Ascending aorta (tissue), 2 donors: ENCODE results near the gene RPS5. TPM values are rescaled to one million over a fixed set of nuclear protein-coding genes. Genes with fewer than 3 reads are reported as not detected.
A peak's percentile ranks its signal among the peaks of the same experiment; 100 is the strongest.
"Not testable (repeated sequence)": the region's sequence is repeated elsewhere in the genome, so short reads cannot be mapped to it uniquely, and the experiment has no call there.

Experiments
- DNase-seq, 2 donors: peaks; one replicate each; pipeline ENCODE4 v3.0.0-alpha.2; 2019; ENCODE audit warnings: low spot score in 2 of 2
- H3K27ac ChIP-seq, 2 donors: fragments of 200-600 bp; sonication (generic); one replicate each; pipeline ENCODE4 v1.5.1; 2016 to 2017; ENCODE audit warnings: mild to moderate bottlenecking in 1 of 2
- H3K27me3 ChIP-seq: fragments of 200-600 bp; sonication (generic); one replicate; pipeline ENCODE4 v1.5.1; 2017
- H3K36me3 ChIP-seq, 2 donors: fragments of 200-600 bp; sonication (generic); one replicate each; pipeline ENCODE4 v1.5.1; 2016
- H3K4me1 ChIP-seq, 2 donors: fragments of 200-600 bp; sonication (generic); one replicate each; pipeline ENCODE4 v1.5.1; 2016 to 2017; ENCODE audit warnings: mild to moderate bottlenecking in 1 of 2
- H3K4me3 ChIP-seq, 2 donors: fragments of 200-600 bp; sonication (generic); one replicate each; pipeline ENCODE4 v1.5.1; 2016 to 2017; ENCODE audit warnings: mild to moderate bottlenecking in 1 of 2
- H3K9me3 ChIP-seq, 2 donors: fragments of 200-600 bp; sonication (generic); one replicate each; pipeline ENCODE4 v1.5.1; 2016
- CTCF ChIP-seq, 3 experiments: fragments of 200-600 bp in 2 of 3; fragments of 450-650 bp in 1 of 3; sonication (generic) in 2 of 3; IDR thresholded peaks; one replicate each; pipeline ENCODE4 v1.5.1; 2016 to 2019; ENCODE audit warnings: antibody characterized with exemption in 3 of 3, mild to moderate bottlenecking in 1 of 3, moderate library complexity in 1 of 3
- intact Hi-C: fragments of 100-400 bp; cut with DNase I; formaldehyde crosslinking; loops from one replicate; pipeline ENCODE4 v1.15.1; 2023
- total RNA-seq: library from RNA; depleted of rRNA; stranded (reverse); fragments of >200 nt; gene quantifications from one replicate; pipeline ENCODE4 v1.1.0, GENCODE V29; 2016

Gene RPS5
- total RNA-seq = 1,483 TPM

DNA sequence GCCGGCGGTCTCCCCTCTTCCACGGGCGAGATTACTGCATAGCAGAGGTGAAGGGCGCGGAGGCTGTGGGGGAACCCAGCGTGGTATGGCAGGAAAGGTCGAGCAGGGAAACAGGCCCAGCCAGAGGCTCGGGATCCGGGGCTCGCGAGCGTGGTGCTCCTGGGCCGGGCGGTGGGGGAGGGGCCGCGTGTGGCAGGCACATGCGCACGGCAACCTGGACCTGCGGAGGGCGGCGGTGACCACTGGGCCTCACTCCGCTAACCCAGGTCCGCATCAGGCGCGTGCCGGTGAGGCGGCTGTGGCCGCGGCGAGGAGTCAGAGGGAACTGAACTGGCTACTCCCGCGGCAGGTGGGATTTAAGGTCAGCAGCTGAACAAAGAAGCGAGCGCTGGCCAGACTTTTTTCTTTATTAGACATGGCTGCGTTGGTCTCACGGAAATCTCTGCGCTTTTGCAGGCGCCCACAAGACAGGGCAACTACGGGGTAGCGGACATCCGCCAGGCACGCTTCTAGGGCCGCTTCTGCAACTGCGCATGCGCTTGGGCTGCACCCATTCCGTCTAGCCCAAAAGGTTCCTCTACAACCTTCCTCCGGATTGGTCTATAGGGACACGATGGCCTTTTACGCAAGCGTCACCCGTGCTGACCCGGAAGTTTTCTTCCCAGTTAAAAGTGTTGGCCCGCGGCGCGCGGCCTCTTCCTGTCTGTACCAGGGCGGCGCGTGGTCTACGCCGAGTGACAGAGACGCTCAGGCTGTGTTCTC is at the start of gene RPS5:
Gene RPS5, plus strand, starts transcription at position 694 of the 762 bp plus-strand sequence. CDS start 869 bp downstream, outside the sequence.
- no peaks in the 10 kb centered on the region for H3K9me3 ChIP-seq
- H3K4me1 ChIP-seq = peaks cover 10 to 31% of the 10 kb centered on the region in 2 donors
- H3K4me3 ChIP-seq = peak within 1 kb of the TSS; percentile 81 to 84
- no peak for TF ChIP-seq CTCF (IDR thresholded peaks at IDR 0.05)
- H3K27ac ChIP-seq = peak within 1 kb of the TSS; percentile 87 to 96
- DNase-seq = peak; percentile 87 to 98
- H3K36me3 ChIP-seq = peaks cover 6 to 23% of the 10 kb centered on the region in 2 donors
- no peaks in the 10 kb centered on the region for H3K27me3 ChIP-seq
- intact Hi-C loops = loop anchor here (1.0 to 2.0 kb wide), 6 partner anchors 15 to 133 kb away; partner anchors contain the start of genes ZBTB45, ZNF132, ZNF324 and ZNF324B

DNA sequence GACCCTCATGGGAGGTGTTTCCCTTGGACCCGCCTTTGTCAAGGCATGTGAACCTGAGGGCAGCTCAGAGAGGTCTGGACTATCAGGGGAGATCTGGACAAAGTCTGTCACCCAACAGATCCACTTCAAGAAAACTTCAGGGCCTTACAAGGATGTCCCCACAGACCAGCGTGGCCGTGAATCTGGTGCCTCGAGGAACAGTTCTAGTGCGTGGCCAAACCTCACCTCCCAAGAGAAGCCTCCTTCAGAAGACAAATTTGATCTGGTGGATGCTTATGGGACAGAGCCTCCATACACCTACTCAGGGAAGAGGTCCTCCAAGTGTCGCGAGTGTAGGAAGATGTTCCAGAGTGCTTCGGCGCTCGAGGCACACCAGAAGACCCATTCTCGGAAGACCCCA is 48.7 kb upstream of the RPS5 start:
- intact Hi-C loops = no loop called here
- Histone ChIP-seq H3K27me3 (no peaks in the 10 kb centered on the region), H3K4me1 (no peaks in the 10 kb centered on the region), H3K27ac (no peak overlapping the region), H3K4me3 (no peak overlapping the region), H3K36me3 (peaks cover 39 to 71% of the 10 kb centered on the region in 2 donors), H3K9me3 (peaks cover 0 to 8% of the 10 kb centered on the region in 2 donors)
- TF ChIP-seq CTCF (IDR thresholded peaks at IDR 0.05) = no peak
- DNase-seq = no peak

GRCh38 chr19:58338825-58339558 is 48.1 kb upstream of the RPS5 start:
- DNase-seq = no peak
- TF ChIP-seq CTCF (IDR thresholded peaks at IDR 0.05) = no peak
- no peaks in the 10 kb centered on the region for H3K4me1 ChIP-seq
- no peaks in the 10 kb centered on the region for H3K27me3 ChIP-seq
- peaks cover 0 to 8% of the 10 kb centered on the region in 2 donors for H3K9me3 ChIP-seq
- H3K36me3 ChIP-seq = peaks cover 39 to 71% of the 10 kb centered on the region in 2 donors
- no peak overlapping the region for H3K4me3 ChIP-seq
- intact Hi-C loops = no loop called here
- H3K27ac ChIP-seq = no peak overlapping the region

DNA sequence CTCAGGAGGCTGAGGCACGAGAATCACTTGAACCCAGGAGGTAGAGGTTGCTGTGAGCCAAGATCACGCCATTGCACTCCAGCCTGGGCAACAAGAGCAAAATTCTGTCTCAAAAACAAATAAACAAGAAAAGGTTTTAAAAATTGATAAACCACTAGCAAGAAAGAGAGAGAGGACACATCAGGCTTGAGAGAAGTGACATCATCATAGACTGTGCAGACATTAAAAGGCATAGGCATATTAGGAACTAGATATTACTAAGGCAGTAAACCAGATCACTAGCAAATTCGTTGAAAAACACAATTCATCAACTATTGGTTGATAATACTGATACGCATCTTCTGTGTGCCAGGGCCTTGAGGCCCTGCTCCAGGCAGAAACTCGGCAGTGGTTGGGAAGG is 41.5 kb upstream of the RPS5 start:
- Histone ChIP-seq H3K9me3 (no peaks in the 10 kb centered on the region), H3K4me1 (peaks cover 0 to 2% of the 10 kb centered on the region in 2 donors), H3K27me3 (no peaks in the 10 kb centered on the region), H3K27ac (no peak overlapping the region), H3K4me3 (no peak overlapping the region), H3K36me3 (peaks cover 0 to 17% of the 10 kb centered on the region in 2 donors)
- intact Hi-C loops = no loop called here
- no peak for TF ChIP-seq CTCF (IDR thresholded peaks at IDR 0.05)
- no peak for DNase-seq

DNA sequence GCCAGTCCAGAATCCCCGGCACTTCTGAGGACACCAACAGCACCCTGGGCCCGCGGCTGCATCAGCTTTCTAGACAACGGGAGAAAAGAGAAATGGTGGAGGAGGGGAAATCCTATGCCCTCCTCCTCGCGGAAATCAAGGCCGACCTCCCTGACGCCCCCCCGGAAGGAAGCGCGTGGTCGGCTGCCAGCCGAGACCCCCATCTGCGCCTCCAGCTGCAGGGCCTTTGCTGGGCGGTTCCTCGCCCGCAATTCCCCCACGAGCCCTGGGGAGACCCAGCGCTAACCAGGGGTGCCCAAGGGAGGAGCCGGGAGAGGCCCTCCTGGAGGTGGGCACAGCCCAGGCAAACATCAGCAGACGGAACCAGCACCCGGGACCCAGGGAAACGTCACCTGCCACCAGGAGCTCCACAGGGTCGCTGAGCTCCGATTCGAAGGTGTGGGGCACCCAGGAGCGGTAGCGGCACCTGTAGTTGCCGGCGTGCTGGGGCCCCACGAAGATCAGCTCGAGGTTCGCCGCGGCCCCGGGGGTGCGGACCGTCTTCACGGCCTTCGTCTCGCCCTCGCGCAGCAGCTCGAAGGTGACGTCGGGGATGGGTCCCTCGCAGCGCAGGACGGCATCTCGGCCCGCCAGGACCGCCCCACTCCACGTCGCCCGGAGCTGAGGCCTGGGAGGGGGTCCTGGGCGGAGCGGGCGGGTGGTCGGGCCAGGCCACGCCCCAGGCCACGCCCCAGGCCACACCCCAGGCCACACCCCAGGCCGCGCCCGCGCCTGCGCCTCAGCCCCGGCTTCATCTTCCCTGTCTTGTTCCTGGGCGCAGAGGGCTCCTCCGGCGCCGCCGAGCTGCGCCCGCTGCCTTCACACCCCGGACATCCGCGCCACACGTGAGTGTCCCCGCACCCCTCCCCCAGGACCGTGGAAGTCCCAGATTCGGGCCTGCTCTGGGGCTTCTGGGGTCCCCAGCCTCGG is 39.8 kb upstream of the RPS5 start:
- H3K9me3 ChIP-seq = no peaks in the 10 kb centered on the region
- peak overlapping the region; percentile 70 to 82 for H3K27ac ChIP-seq
- peaks cover 0 to 2% of the 10 kb centered on the region in 2 donors for H3K4me1 ChIP-seq
- intact Hi-C loops = no loop called here
- H3K36me3 ChIP-seq = no peaks in the 10 kb centered on the region
- no peaks in the 10 kb centered on the region for H3K27me3 ChIP-seq
- H3K4me3 ChIP-seq = peak overlapping the region; percentile 60 to 72
- DNase-seq = peak in 1 of 2 donors; percentile 71
- no peak for TF ChIP-seq CTCF (IDR thresholded peaks at IDR 0.05)

GRCh38 chr19:58348080-58348479 is 39.0 kb upstream of the RPS5 start:
- H3K27me3 ChIP-seq, H3K9me3 ChIP-seq, H3K36me3 ChIP-seq, DNase-seq, intact Hi-C loops, H3K4me1 ChIP-seq: not testable (repeated sequence)
- peak overlapping the region; percentile 60 to 72 for H3K4me3 ChIP-seq
- H3K27ac ChIP-seq = peak overlapping the region in 1 of 2 donors; percentile 82
